Astrocyte of the cerebellum (primary cell): ENCODE results near the gene EPHB6.

Source experiments
- DNase-seq: peaks from one replicate; pipeline ENCODE4 v3.0.0-alpha.2; 2011; ENCODE audit warnings: low read depth
- H3K4me3 ChIP-seq: 2 replicates; pipeline ENCODE4 v1.5.1; 2011; ENCODE audit warnings: mild to moderate bottlenecking, low read depth, low read length, moderate library complexity
- in situ Hi-C: cut with HindIII; loops from 2 replicates; pipeline ENCODE4 v1.10.0; 2017; ENCODE audit warnings: low sequenced_read_pairs
- TF ChIP-seq, protein P1 (sequence below): IDR thresholded peaks from 2 replicates; pipeline ENCODE4 v1.5.1; 2012; ENCODE audit warnings: low read length, low read depth, moderate library complexity, mild to moderate bottlenecking; ENCODE audit errors: missing control alignments

EPHB6 gene

GRCh38 chr7:142867398-142868187 is 12.7 kb downstream of the EPHB6 start:
- no peak for DNase-seq
- TF ChIP-seq, protein P1, sequence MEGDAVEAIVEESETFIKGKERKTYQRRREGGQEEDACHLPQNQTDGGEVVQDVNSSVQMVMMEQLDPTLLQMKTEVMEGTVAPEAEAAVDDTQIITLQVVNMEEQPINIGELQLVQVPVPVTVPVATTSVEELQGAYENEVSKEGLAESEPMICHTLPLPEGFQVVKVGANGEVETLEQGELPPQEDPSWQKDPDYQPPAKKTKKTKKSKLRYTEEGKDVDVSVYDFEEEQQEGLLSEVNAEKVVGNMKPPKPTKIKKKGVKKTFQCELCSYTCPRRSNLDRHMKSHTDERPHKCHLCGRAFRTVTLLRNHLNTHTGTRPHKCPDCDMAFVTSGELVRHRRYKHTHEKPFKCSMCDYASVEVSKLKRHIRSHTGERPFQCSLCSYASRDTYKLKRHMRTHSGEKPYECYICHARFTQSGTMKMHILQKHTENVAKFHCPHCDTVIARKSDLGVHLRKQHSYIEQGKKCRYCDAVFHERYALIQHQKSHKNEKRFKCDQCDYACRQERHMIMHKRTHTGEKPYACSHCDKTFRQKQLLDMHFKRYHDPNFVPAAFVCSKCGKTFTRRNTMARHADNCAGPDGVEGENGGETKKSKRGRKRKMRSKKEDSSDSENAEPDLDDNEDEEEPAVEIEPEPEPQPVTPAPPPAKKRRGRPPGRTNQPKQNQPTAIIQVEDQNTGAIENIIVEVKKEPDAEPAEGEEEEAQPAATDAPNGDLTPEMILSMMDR: no peak
- in situ Hi-C loops: no loop called here
- no peak overlapping the region for H3K4me3 ChIP-seq

- H3K4me3 ChIP-seq: no peak overlapping the region
- TF ChIP-seq, protein P1: no peak
- DNase-seq: no peak
- in situ Hi-C loops: no loop called here
Observed at GRCh38 chr7:142868188-142868985, 13.5 kb downstream of the EPHB6 start.

GRCh38 chr7:142868986-142869415 is 14.1 kb downstream of the EPHB6 start:
- in situ Hi-C loops: no loop called here
- no peak for DNase-seq
- TF ChIP-seq, protein P1: no peak
- H3K4me3 ChIP-seq: no peak overlapping the region

GRCh38 chr7:142869434-142869833 is 14.6 kb downstream of the EPHB6 start:
- H3K4me3 ChIP-seq: no peak overlapping the region
- in situ Hi-C loops: no loop called here
- TF ChIP-seq, protein P1: no peak
- DNase-seq: no peak

- DNase-seq: no peak
- TF ChIP-seq, protein P1: no peak
- in situ Hi-C loops: no loop called here
- no peak overlapping the region for H3K4me3 ChIP-seq
Observed at GRCh38 chr7:142870147-142870559, 15.3 kb downstream of the EPHB6 start.

- no peak for DNase-seq
- TF ChIP-seq, protein P1: no peak
- no peak overlapping the region for H3K4me3 ChIP-seq
- in situ Hi-C loops: no loop called here
Observed at GRCh38 chr7:142870566-142871259, 15.8 kb downstream of the EPHB6 start.
